Mucosa of stomach (tissue), 1 donor: ENCODE measurements around the gene WDFY1.
"Not testable (repeated sequence)": the region's sequence is repeated elsewhere in the genome, so short reads cannot be mapped to it uniquely, and the experiment has no call there.

ENCODE experiments used
- H3K27me3 ChIP-seq: one replicate; pipeline ENCODE4 v1.7.0; 2013; ENCODE audit warnings: mild to moderate bottlenecking, low read length; ENCODE audit not compliant: control insufficient read depth, insufficient read depth
- H3K36me3 ChIP-seq: one replicate; pipeline ENCODE4 v1.7.0; 2013; ENCODE audit warnings: low read length; ENCODE audit not compliant: control insufficient read depth, insufficient read depth
- H3K4me1 ChIP-seq: one replicate; pipeline ENCODE4 v1.7.0; 2013; ENCODE audit warnings: mild to moderate bottlenecking, low read length; ENCODE audit not compliant: control insufficient read depth, insufficient read depth
- H3K4me3 ChIP-seq: one replicate; pipeline ENCODE4 v1.7.0; 2013; ENCODE audit warnings: low read length
- H3K9ac ChIP-seq: one replicate; pipeline ENCODE4 v1.7.0; 2013; ENCODE audit warnings: mild to moderate bottlenecking, low read length, moderate library complexity
- H3K9me3 ChIP-seq: one replicate; pipeline ENCODE4 v1.7.0; 2013; ENCODE audit warnings: mild to moderate bottlenecking, low read length, moderate library complexity; ENCODE audit not compliant: control insufficient read depth
- donor health status: Pancreatic carcinoma.

The WDFY1 gene

GRCh38 chr2:223877721-223878410, 67.3 kb downstream of the WDFY1 start:
- Histone ChIP-seq H3K9me3 (no peaks in the 10 kb centered on the region), H3K4me3 (no peak overlapping the region), H3K36me3 (no peaks in the 10 kb centered on the region), H3K9ac (no peak overlapping the region), H3K4me1 (no peaks in the 10 kb centered on the region), H3K27me3 (no peaks in the 10 kb centered on the region)

GRCh38 chr2:223873672-223874071, 71.5 kb downstream of the WDFY1 start:
- no peaks in the 10 kb centered on the region for H3K4me1 ChIP-seq
- no peaks in the 10 kb centered on the region for H3K27me3 ChIP-seq
- no peaks in the 10 kb centered on the region for H3K9me3 ChIP-seq
- no peaks in the 10 kb centered on the region for H3K36me3 ChIP-seq
- H3K4me3 ChIP-seq: no peak overlapping the region
- no peak overlapping the region for H3K9ac ChIP-seq

- H3K9ac ChIP-seq, H3K9me3 ChIP-seq, H3K4me1 ChIP-seq, H3K4me3 ChIP-seq, H3K27me3 ChIP-seq, H3K36me3 ChIP-seq: not testable (repeated sequence)
Measured at GRCh38 chr2:223872772-223873171, 72.4 kb downstream of the WDFY1 start.

GRCh38 chr2:223871661-223872060, 73.5 kb downstream of the WDFY1 start:
- H3K4me1 ChIP-seq, H3K27me3 ChIP-seq, H3K36me3 ChIP-seq: not testable (repeated sequence)

GRCh38 chr2:223870840-223871611, 74.1 kb downstream of the WDFY1 start:
- Histone ChIP-seq H3K4me1 (no peaks in the 10 kb centered on the region), H3K27me3 (no peaks in the 10 kb centered on the region), H3K9ac (no peak overlapping the region), H3K36me3 (no peaks in the 10 kb centered on the region), H3K4me3 (no peak overlapping the region), H3K9me3 (no peaks in the 10 kb centered on the region)

More at GRCh38 chr2:223871661-223872060, 73.5 kb downstream of the WDFY1 start:
- not testable (repeated sequence) for H3K4me3 ChIP-seq, H3K9me3 ChIP-seq, H3K9ac ChIP-seq

- Histone ChIP-seq H3K36me3 (no peaks in the 10 kb centered on the region), H3K9me3 (no peaks in the 10 kb centered on the region), H3K9ac (no peak overlapping the region), H3K27me3 (no peaks in the 10 kb centered on the region), H3K4me1 (peaks cover 8% of the 10 kb centered on the region), H3K4me3 (no peak overlapping the region)
Measured at GRCh38 chr2:223868005-223868404, 77.1 kb downstream of the WDFY1 start.

- H3K27me3 ChIP-seq: no peaks in the 10 kb centered on the region
- H3K36me3 ChIP-seq: no peaks in the 10 kb centered on the region
- H3K9ac ChIP-seq: no peak overlapping the region
- peaks cover 19% of the 10 kb centered on the region for H3K4me1 ChIP-seq
- H3K4me3 ChIP-seq: no peak overlapping the region
- no peaks in the 10 kb centered on the region for H3K9me3 ChIP-seq
Measured at GRCh38 chr2:223865907-223866508, 79.1 kb downstream of the WDFY1 start.

GRCh38 chr2:223865124-223865523, 80.0 kb downstream of the WDFY1 start:
- Histone ChIP-seq H3K27me3 (no peaks in the 10 kb centered on the region), H3K9me3 (no peaks in the 10 kb centered on the region), H3K4me3 (no peak overlapping the region), H3K9ac (no peak overlapping the region), H3K36me3 (no peaks in the 10 kb centered on the region), H3K4me1 (peaks cover 28% of the 10 kb centered on the region)

- Histone ChIP-seq H3K27me3 (no peaks in the 10 kb centered on the region), H3K36me3 (no peaks in the 10 kb centered on the region), H3K9ac (no peak overlapping the region), H3K4me3 (no peak overlapping the region), H3K4me1 (peaks cover 42% of the 10 kb centered on the region), H3K9me3 (no peaks in the 10 kb centered on the region)
Measured at GRCh38 chr2:223863491-223863890, 81.6 kb downstream of the WDFY1 start.

- H3K27me3 ChIP-seq: no peaks in the 10 kb centered on the region
- H3K9me3 ChIP-seq: no peaks in the 10 kb centered on the region
- no peaks in the 10 kb centered on the region for H3K36me3 ChIP-seq
- H3K4me1 ChIP-seq: peaks cover 42% of the 10 kb centered on the region
- peak overlapping the region; percentile 47 for H3K9ac ChIP-seq
- H3K4me3 ChIP-seq: peak overlapping the region; percentile 10
Measured at GRCh38 chr2:223860809-223861738, 84.1 kb downstream of the WDFY1 start.

GRCh38 chr2:223859070-223859469, 86.1 kb downstream of the WDFY1 start:
- Histone ChIP-seq H3K9me3 (no peaks in the 10 kb centered on the region), H3K4me1 (peaks cover 45% of the 10 kb centered on the region), H3K27me3 (no peaks in the 10 kb centered on the region), H3K4me3 (no peak overlapping the region), H3K9ac (no peak overlapping the region), H3K36me3 (no peaks in the 10 kb centered on the region)
